Measurements from ENCODE around the gene GDF9.

Gene GDF9

GRCh38 chr5:132834057-132834456 is 32.2 kb downstream of the GDF9 start:
- Histone ChIP-seq H3K14ac (ENCODE audit: low read length) (no peak overlapping the region), H3K4me2 (ENCODE audit: insufficient read depth, low read length, poor library complexity, severe bottlenecking) (no peak overlapping the region), H2BK120ac (ENCODE audit: low read depth, low read length) (no peak overlapping the region), H4K8ac (ENCODE audit: low read depth, low read length) (no peak overlapping the region), H2BK12ac (ENCODE audit: low read length) (no peak overlapping the region), H3K36me3 (replicated peaks in 1 of 2; ENCODE audit: control insufficient read depth in 2 of 2, insufficient read depth in 2 of 2, low read length in 2 of 2) (no peaks in the 10 kb centered on the region), H3K4me1 (ENCODE audit: control insufficient read depth in 2 of 2, insufficient read depth in 1 of 2, low read depth in 1 of 2, low read length in 2 of 2) (no peaks in the 10 kb centered on the region), H2BK5ac (ENCODE audit: low read length) (no peak overlapping the region), H2AFZ (ENCODE audit: low read length) (no peak overlapping the region), H3K18ac (ENCODE audit: low read length) (no peak overlapping the region), H3K4ac (ENCODE audit: low read length) (no peak overlapping the region), H3K23ac (ENCODE audit: low read depth, low read length, poor library complexity) (no peak overlapping the region), H3K27me3 (ENCODE audit: control insufficient read depth in 3 of 3, insufficient read depth in 3 of 3, low read depth in 1 of 3, low read length in 3 of 3) (peaks cover 3 to 80% (median 23%) of the 10 kb centered on the region in 3 experiments), H4K91ac (ENCODE audit: low read depth, low read length, poor library complexity) (no peak overlapping the region), H3K4me3 (ENCODE audit: low read length in 2 of 2) (no peak overlapping the region), H2BK15ac (ENCODE audit: low read length) (no peak overlapping the region), H3K9me3 (replicated peaks in 1 of 2; ENCODE audit: control insufficient read depth in 2 of 2, insufficient read depth in 1 of 2, low read depth in 1 of 2, low read length in 2 of 2) (no peaks in the 10 kb centered on the region), H3K27ac (replicated peaks; ENCODE audit: low read length) (no peak overlapping the region), H2AK5ac (ENCODE audit: low read depth, low read length) (no peak overlapping the region), H3K79me1 (ENCODE audit: low read depth, low read length) (peaks cover 2% of the 10 kb centered on the region), H3K9ac (ENCODE audit: low read depth, low read length, poor library complexity) (no peak overlapping the region)
- no peak for DNase-seq (ENCODE audit: low spot score)
- WGBS, 2 donors (ENCODE audit: extremely low coverage in 2 of 2, insufficient read length in 2 of 2, insufficient replicate concordance in 1 of 2) = no CpG with 5 or more reads among the region's 3 CpGs

DNA sequence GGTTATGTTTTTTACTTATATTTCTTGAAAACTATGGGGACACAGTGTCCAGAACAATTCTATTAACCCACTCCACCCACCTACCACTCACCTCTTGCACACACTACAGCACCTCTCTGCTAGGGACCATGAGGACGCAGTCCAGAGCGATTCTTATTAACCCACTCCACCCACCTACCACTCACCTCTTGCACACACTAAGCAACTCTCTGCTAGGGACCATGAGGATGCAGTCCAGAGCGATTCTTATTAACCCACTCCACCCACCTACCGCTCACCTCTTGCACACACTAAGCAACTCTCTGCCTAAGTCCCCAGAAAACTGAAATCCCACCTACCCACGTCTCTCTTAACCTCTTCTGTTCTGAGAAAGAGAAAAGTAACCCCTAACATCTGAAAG is 33.7 kb downstream of the GDF9 start:
- Histone ChIP-seq H3K36me3 (replicated peaks in 1 of 2; ENCODE audit: control insufficient read depth in 2 of 2, insufficient read depth in 2 of 2, low read length in 2 of 2) (no peaks in the 10 kb centered on the region), H3K14ac (ENCODE audit: low read length) (no peak overlapping the region), H3K79me1 (ENCODE audit: low read depth, low read length) (peaks cover 3% of the 10 kb centered on the region), H2AK5ac (ENCODE audit: low read depth, low read length) (no peak overlapping the region), H4K91ac (ENCODE audit: low read depth, low read length, poor library complexity) (no peak overlapping the region), H2BK120ac (ENCODE audit: low read depth, low read length) (no peak overlapping the region), H3K4me3 (ENCODE audit: low read length in 2 of 2) (no peak overlapping the region), H3K27ac (replicated peaks; ENCODE audit: low read length) (no peak overlapping the region), H3K23ac (ENCODE audit: low read depth, low read length, poor library complexity) (no peak overlapping the region), H3K9me3 (replicated peaks in 1 of 2; ENCODE audit: control insufficient read depth in 2 of 2, insufficient read depth in 1 of 2, low read depth in 1 of 2, low read length in 2 of 2) (no peaks in the 10 kb centered on the region), H3K18ac (ENCODE audit: low read length) (no peak overlapping the region), H3K4me2 (ENCODE audit: insufficient read depth, low read length, poor library complexity, severe bottlenecking) (no peak overlapping the region), H3K9ac (ENCODE audit: low read depth, low read length, poor library complexity) (no peak overlapping the region), H2BK12ac (ENCODE audit: low read length) (no peak overlapping the region), H4K8ac (ENCODE audit: low read depth, low read length) (no peak overlapping the region), H3K27me3 (ENCODE audit: control insufficient read depth in 3 of 3, insufficient read depth in 3 of 3, low read depth in 1 of 3, low read length in 3 of 3) (peaks cover 3 to 80% (median 38%) of the 10 kb centered on the region in 3 experiments), H3K4ac (ENCODE audit: low read length) (no peak overlapping the region), H2AFZ (ENCODE audit: low read length) (no peak overlapping the region), H2BK15ac (ENCODE audit: low read length) (no peak overlapping the region), H3K4me1 (ENCODE audit: control insufficient read depth in 2 of 2, insufficient read depth in 1 of 2, low read depth in 1 of 2, low read length in 2 of 2) (no peaks in the 10 kb centered on the region), H2BK5ac (ENCODE audit: low read length) (no peak overlapping the region)
- no peak for DNase-seq (ENCODE audit: low spot score)
- no CpG with 5 or more reads among the region's 5 CpGs for WGBS, 2 donors (ENCODE audit: extremely low coverage in 2 of 2, insufficient read length in 2 of 2, insufficient replicate concordance in 1 of 2)

DNA sequence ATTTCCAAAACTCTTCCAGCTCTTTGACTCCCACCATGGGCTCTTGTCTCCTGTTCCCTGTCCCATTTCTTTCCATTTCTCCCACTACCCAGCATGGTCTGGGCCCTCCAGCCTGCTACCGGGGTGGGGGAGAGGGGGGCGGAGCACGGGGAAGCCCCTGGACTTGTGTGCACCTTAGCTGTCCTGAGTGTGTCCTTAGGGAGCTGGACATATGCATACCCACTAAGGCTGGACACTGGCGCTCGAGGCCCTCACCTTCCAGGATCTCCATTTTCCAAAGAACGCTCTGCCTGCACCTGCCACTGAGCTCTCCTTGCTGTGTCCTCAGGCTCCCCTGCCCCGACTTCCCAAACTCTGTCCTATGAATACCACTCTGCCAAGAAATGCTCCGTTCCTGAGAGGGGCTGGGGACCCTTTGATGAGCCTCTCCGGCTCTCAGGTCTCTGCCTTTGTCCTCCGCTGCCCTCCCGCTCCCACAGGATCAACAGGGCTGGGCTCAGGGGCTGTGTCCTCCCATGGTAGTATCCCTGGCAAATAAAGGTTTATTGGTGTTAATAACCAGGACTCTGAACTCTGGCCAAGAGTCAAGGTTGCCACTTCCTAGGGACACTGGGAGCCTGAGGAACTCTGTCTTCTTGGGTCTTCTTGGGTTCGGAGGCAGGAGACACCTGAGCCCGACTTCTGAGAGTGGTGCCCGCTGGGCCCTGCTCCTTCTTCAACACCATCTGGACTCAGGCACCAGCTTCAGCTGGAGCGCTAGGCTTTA is 35.0 kb downstream of the GDF9 start:
- Histone ChIP-seq H3K9ac (ENCODE audit: low read depth, low read length, poor library complexity) (no peak overlapping the region), H3K18ac (ENCODE audit: low read length) (no peak overlapping the region), H3K4ac (ENCODE audit: low read length) (no peak overlapping the region), H3K14ac (ENCODE audit: low read length) (no peak overlapping the region), H2AFZ (ENCODE audit: low read length) (peak overlapping the region; percentile 95), H4K91ac (ENCODE audit: low read depth, low read length, poor library complexity) (no peak overlapping the region), H3K4me1 (ENCODE audit: control insufficient read depth in 2 of 2, insufficient read depth in 1 of 2, low read depth in 1 of 2, low read length in 2 of 2) (no peaks in the 10 kb centered on the region), H2BK120ac (ENCODE audit: low read depth, low read length) (no peak overlapping the region), H2BK5ac (ENCODE audit: low read length) (no peak overlapping the region), H4K8ac (ENCODE audit: low read depth, low read length) (no peak overlapping the region), H2AK5ac (ENCODE audit: low read depth, low read length) (peak overlapping the region; percentile 0), H2BK15ac (ENCODE audit: low read length) (no peak overlapping the region), H3K27ac (replicated peaks; ENCODE audit: low read length) (no peak overlapping the region), H2BK12ac (ENCODE audit: low read length) (no peak overlapping the region), H3K4me2 (ENCODE audit: insufficient read depth, low read length, poor library complexity, severe bottlenecking) (peak overlapping the region; percentile 72), H3K4me3 (ENCODE audit: low read length in 2 of 2) (no peak overlapping the region), H3K79me1 (ENCODE audit: low read depth, low read length) (peaks cover 3% of the 10 kb centered on the region), H3K36me3 (replicated peaks in 1 of 2; ENCODE audit: control insufficient read depth in 2 of 2, insufficient read depth in 2 of 2, low read length in 2 of 2) (no peaks in the 10 kb centered on the region), H3K9me3 (replicated peaks in 1 of 2; ENCODE audit: control insufficient read depth in 2 of 2, insufficient read depth in 1 of 2, low read depth in 1 of 2, low read length in 2 of 2) (no peaks in the 10 kb centered on the region), H3K27me3 (ENCODE audit: control insufficient read depth in 3 of 3, insufficient read depth in 3 of 3, low read depth in 1 of 3, low read length in 3 of 3) (peaks cover 4 to 89% (median 49%) of the 10 kb centered on the region in 3 experiments), H3K23ac (ENCODE audit: low read depth, low read length, poor library complexity) (no peak overlapping the region)
- WGBS, 2 donors (ENCODE audit: extremely low coverage in 2 of 2, insufficient read length in 2 of 2, insufficient replicate concordance in 1 of 2) = no CpG with 5 or more reads among the region's 15 CpGs
- DNase-seq (ENCODE audit: low spot score) = no peak

- H3K27ac ChIP-seq (replicated peaks; ENCODE audit: low read length) = no peak within 1 kb of the TSS
Observed at GRCh38 chr5:132830436-132831094, 35.7 kb downstream of the GDF9 start, which contains the start of gene SHROOM1. Gene SHROOM1 (minus strand): TSS chr5:132830647. CDS start chr5:132826140, 4,507 bp downstream.

More at GRCh38 chr5:132830436-132831094, 35.7 kb downstream of the GDF9 start, which contains the start of gene SHROOM1:
- Histone ChIP-seq H3K4me2 (ENCODE audit: insufficient read depth, low read length, poor library complexity, severe bottlenecking) (peak within 1 kb of the TSS; percentile 72), H3K4me3 (ENCODE audit: low read length in 2 of 2) (peak within 1 kb of the TSS; percentile 47 to 87), H3K18ac (ENCODE audit: low read length) (peak within 1 kb of the TSS; percentile 98), H3K14ac (ENCODE audit: low read length) (no peak within 1 kb of the TSS), H3K4me1 (ENCODE audit: control insufficient read depth in 2 of 2, insufficient read depth in 1 of 2, low read depth in 1 of 2, low read length in 2 of 2) (peaks cover 0 to 4% of the 10 kb centered on the region in 2 donors), H3K36me3 (replicated peaks in 1 of 2; ENCODE audit: control insufficient read depth in 2 of 2, insufficient read depth in 2 of 2, low read length in 2 of 2) (no peaks in the 10 kb centered on the region), H2BK15ac (ENCODE audit: low read length) (peak within 1 kb of the TSS; percentile 20), H3K9me3 (replicated peaks in 1 of 2; ENCODE audit: control insufficient read depth in 2 of 2, insufficient read depth in 1 of 2, low read depth in 1 of 2, low read length in 2 of 2) (no peaks in the 10 kb centered on the region), H3K27me3 (ENCODE audit: control insufficient read depth in 3 of 3, insufficient read depth in 3 of 3, low read depth in 1 of 3, low read length in 3 of 3) (peaks cover 8 to 90% (median 56%) of the 10 kb centered on the region in 3 experiments), H4K8ac (ENCODE audit: low read depth, low read length) (peak within 1 kb of the TSS; percentile 74), H2BK12ac (ENCODE audit: low read length) (no peak within 1 kb of the TSS), H2BK120ac (ENCODE audit: low read depth, low read length) (peak within 1 kb of the TSS; percentile 35), H3K79me1 (ENCODE audit: low read depth, low read length) (peaks cover 3% of the 10 kb centered on the region), H2BK5ac (ENCODE audit: low read length) (no peak within 1 kb of the TSS), H3K23ac (ENCODE audit: low read depth, low read length, poor library complexity) (peak within 1 kb of the TSS; percentile 94), H2AFZ (ENCODE audit: low read length) (peak within 1 kb of the TSS; percentile 95), H3K4ac (ENCODE audit: low read length) (no peak within 1 kb of the TSS), H3K9ac (ENCODE audit: low read depth, low read length, poor library complexity) (peak within 1 kb of the TSS; percentile 89), H4K91ac (ENCODE audit: low read depth, low read length, poor library complexity) (no peak within 1 kb of the TSS), H2AK5ac (ENCODE audit: low read depth, low read length) (peak within 1 kb of the TSS; percentile 0)
- no peak for DNase-seq (ENCODE audit: low spot score)
- WGBS, 2 donors (ENCODE audit: extremely low coverage in 2 of 2, insufficient read length in 2 of 2, insufficient replicate concordance in 1 of 2) = no CpG with 5 or more reads among the region's 78 CpGs
